KG1 (cell line): Measurements from ENCODE around the gene P3H1.
A peak's percentile ranks its signal among the peaks of the same experiment; 100 is the strongest.
"Not testable (repeated sequence)": the region's sequence is repeated elsewhere in the genome, so short reads cannot be mapped to it uniquely, and the experiment has no call there.

Experiments
- DNase-seq: peaks from one replicate; lab custom pipeline; 2025; lab: John Stamatoyannopoulos, UW

Gene P3H1

GRCh38 chr1:42773420-42773819, 6.6 kb upstream of the P3H1 start:
- no peak for DNase-seq

- no peak for DNase-seq
These were observed 3.0 kb upstream of the P3H1 start for GRCh38 chr1:42769811-42770210.

- DNase-seq: no peak
These were observed 1.3 kb upstream of the P3H1 start for GRCh38 chr1:42768172-42768571.

- DNase-seq: no peak
These were observed 727 bp upstream of the P3H1 start for GRCh38 chr1:42767510-42768000.

- peak; percentile 12 for DNase-seq
These were observed 742 bp downstream of the P3H1 start for GRCh38 chr1:42765832-42766740.

- DNase-seq: no peak
These were observed 1.6 kb downstream of the P3H1 start for GRCh38 chr1:42765269-42765668.

DNA sequence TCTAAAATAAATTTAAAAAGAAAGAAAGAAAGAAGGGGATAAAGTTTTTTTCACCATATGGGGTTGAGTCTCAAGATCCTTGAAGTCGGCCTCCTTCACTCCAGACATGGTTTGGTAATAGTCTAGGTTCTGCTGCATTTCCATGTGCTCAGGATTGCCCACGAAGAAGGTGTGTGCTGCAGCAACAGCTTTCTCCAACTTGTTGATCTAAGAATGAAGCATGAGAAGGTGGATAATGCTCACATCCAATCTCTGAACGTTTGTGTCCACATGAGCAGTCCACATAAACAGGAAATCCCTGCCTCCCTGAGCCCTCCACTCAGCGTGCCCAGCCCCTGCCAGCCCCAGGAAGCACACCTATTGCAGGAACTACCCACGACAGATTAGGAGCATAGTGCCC, 4.6 kb downstream of the P3H1 start:
- DNase-seq: no peak

DNA sequence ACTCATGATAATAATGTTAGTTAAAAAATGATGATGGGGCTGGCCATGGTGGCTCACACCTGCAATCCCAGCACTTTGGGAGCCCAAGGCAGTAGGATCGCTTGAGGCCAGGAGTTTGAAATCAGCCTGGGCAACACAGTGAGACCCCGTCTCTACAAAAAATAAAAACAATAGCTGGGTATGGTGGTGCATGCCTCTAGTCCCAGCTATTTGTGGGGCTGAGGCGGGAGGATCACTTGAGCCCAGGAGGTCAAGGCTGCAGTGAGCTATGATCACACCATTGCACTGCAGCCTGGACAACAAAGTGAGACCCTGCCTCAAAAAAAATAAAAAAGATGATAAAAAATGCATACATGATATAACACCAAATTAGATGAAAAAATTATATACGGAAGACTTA, 5.3 kb downstream of the P3H1 start:
- no peak for DNase-seq

GRCh38 chr1:42759114-42759513, 7.7 kb downstream of the P3H1 start:
- no peak for DNase-seq

GRCh38 chr1:42758641-42759040, 8.2 kb downstream of the P3H1 start:
- peak; percentile 31 for DNase-seq

DNA sequence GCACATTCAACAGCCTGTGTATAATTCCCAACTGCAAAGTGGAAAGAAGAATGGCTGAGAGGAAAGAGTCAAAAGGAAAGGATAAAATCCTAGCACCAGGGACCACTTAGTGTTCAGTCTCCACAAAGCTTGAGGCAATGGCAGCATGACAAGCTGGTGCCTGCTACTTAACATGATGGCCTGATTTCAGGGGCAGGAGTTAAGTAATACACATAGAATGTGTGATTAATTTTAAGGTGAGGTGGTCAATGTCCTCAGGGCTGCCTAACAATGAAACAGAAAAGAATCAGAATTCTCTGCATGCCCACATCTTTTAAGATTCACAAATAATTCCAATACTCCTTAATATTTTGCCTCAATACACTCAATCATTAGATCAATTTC, 8.9 kb downstream of the P3H1 start:
- no peak for DNase-seq

DNA sequence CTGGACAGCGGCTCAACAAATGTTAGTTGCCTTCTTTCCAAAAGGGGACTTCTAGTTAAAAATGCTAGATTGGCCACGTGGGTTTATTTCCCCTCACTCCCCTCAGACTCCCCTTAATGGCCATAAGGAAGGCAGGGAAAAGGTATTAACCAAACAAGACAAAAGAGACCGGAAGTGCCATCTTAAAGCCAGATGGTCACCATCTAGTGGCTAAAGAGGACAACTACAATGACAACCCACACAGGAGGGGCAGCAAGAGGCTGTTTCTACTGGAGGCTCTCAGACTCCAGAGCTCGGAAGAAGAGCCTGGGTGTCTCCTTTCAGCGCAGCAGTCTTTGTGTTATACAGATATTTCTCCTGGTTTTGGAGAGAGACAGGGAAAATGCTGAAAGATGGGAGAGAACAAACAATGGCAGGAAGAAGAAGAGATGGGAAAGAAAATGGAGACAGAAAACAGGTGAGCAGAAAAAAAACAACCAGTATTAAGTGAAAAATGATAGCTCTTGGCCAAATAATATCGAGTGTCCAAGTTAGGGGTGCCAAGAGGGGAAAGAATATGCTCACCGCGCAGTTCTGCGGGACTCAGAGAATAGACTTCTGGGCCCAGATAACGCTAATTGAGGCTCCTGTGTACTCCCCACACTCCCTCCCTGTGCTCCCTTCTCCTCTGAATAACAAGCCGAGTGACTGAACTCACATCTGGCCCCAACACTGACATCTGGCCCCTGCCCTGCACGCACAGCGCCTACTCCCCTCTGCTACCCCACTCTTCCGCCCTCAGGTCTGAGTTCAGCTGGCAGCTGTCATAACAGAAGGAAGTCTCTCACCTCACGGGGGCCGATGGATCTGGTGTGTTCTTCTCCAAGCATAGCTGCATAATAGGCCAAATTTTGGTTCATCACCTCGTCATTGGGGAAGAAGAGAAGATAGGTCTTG, 9.6 kb downstream of the P3H1 start:
- DNase-seq: peak; percentile 39

GRCh38 chr1:42753070-42753469, 13.8 kb downstream of the P3H1 start:
- DNase-seq: no peak

DNA sequence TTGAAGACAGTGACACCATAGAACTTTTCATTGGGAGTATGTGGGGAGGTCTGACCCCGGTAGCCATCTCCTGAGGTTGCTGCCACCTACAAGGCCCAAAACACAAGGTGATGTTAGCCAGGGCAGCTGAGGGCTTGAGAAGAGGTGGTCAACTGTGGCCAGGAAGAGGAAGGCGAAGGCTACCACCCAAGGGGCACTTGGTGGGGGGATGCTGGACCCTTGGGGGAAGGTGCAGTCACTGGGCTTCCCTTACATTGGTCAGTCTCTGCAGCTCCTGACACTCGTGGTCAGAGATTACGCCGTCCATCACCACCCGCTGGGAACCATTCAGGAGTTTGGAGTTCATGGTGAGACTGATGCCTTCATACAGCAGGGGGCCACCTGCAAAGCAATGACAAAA, 14.5 kb downstream of the P3H1 start:
- no peak for DNase-seq

DNA sequence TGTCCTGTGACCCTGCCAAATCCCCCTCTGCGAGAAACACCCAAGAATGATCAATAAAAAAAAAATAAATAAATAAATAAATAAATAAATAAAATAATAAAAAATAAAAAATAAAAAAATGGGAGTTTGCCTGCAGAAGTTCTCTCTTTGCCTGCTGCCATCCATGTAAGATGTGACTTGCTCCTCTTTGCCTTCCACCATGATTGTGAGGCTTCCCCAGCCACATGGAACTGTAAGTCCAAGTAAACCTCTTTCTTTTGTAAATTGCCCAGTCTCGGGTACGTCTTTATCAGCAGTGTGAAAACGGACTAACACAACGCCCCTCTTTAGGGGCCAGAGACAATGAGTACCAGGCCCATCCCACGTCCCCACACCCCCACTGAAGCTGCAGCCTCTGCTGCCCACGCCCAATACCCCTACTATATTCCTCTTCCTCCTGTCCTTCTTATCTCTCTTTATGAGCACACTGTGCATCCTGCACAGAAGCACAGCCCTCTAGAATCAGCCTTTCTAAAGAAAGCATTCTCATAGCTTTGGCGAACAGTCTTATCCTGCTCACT, 15.2 kb downstream of the P3H1 start:
- DNase-seq: not testable (repeated sequence)

- no peak for DNase-seq
These were observed 16.8 kb downstream of the P3H1 start for GRCh38 chr1:42750041-42750440.

- no peak for DNase-seq
These were observed 18.1 kb downstream of the P3H1 start for GRCh38 chr1:42748461-42749410.

- no peak for DNase-seq
These were observed 18.8 kb downstream of the P3H1 start for GRCh38 chr1:42748021-42748420.

DNA sequence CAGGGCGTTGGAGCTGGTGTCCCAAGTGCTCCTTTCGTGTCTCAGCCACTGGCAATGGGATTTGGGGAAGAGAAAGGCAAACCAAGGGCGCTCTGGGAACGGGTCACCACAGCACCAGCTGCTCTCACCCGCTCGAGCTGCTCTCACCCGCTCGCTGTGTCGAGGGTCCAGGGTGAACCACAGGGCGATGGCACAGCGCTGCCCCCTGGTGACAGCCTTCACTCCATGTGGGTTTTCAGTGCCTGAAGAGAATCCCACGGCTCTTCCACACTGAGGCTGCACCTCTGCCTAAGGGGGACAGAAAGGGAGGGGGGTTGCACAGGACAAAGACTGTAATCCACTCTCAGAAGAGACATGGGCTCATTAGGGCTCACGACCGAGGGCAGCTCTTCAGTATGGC, 19.7 kb downstream of the P3H1 start:
- peak; percentile 16 for DNase-seq

GRCh38 chr1:42746436-42747105, 20.3 kb downstream of the P3H1 start:
- DNase-seq: no peak

- no peak for DNase-seq
These were observed 21.0 kb downstream of the P3H1 start for GRCh38 chr1:42745851-42746250.
